Activated CD8-positive, alpha-beta T cell treated with anti-CD3 and anti-CD28 coated beads for 36 hours (primary cell): Measurements from ENCODE around the gene ANO8. TPM values are rescaled to one million over a fixed set of nuclear protein-coding genes. Genes with fewer than 3 reads are reported as not detected.
A peak's percentile ranks its signal among the peaks of the same experiment; 100 is the strongest.

Experiments used
- ATAC-seq: fragments of 200-7000 bp; cut with Tn5 transposase; one replicate; pipeline ENCODE4 v1.10.0; 2021; ENCODE audit warnings: mild to moderate bottlenecking, moderate library complexity
- CTCF ChIA-PET: fragments of 350-600 bp; sonication (Branson Sonifier 250); formaldehyde crosslinking; loops from one replicate; lab custom pipeline; 2021; ENCODE audit warnings: antibody characterized with exemption; lab: Charles Lee
- POLR2A ChIA-PET: fragments of 350-600 bp; sonication (Branson Sonifier 250); formaldehyde crosslinking; loops from one replicate; lab custom pipeline; 2021; ENCODE audit warnings: antibody characterized with exemption; lab: Charles Lee
- DNase-seq: peaks from one replicate; pipeline ENCODE4 v3.0.0-alpha.2; 2020
- H3K27ac Mint-ChIP-seq: one replicate; pipeline ENCODE4 v1.8.0; 2021; ENCODE audit warnings: mild to moderate bottlenecking, mixed read lengths
- H3K27me3 Mint-ChIP-seq: one replicate; pipeline ENCODE4 v1.8.0; 2021; ENCODE audit warnings: mixed read lengths
- H3K36me3 Mint-ChIP-seq: one replicate; pipeline ENCODE4 v1.8.0; 2021; ENCODE audit warnings: low read depth, mixed read lengths
- H3K4me1 Mint-ChIP-seq: one replicate; pipeline ENCODE4 v1.8.0; 2021; ENCODE audit warnings: low read depth, mixed read lengths
- H3K4me3 Mint-ChIP-seq: one replicate; pipeline ENCODE4 v1.8.0; 2021; ENCODE audit warnings: mild to moderate bottlenecking, moderate library complexity, mixed read lengths
- H3K9me3 Mint-ChIP-seq: one replicate; pipeline ENCODE4 v1.8.0; 2021; ENCODE audit warnings: mixed read lengths
- intact Hi-C: fragments of 100-400 bp; cut with micrococcal nuclease; formaldehyde crosslinking; loops from one replicate; pipeline ENCODE4 v1.10.0; 2022
- total RNA-seq, 2 experiments: library from RNA; stranded (reverse); gene quantifications; one replicate each; pipeline ENCODE4 v1.2.3, GENCODE V29; 2021
- TF ChIP-seq, protein P1 (sequence below): fragments of 200-600 bp; IDR thresholded peaks from one replicate; pipeline ENCODE4 v1.8.0; 2022; ENCODE audit warnings: antibody characterized with exemption, mild to moderate bottlenecking

The ANO8 gene
- total RNA-seq, 2 experiments from 2014 or later = 5.4 TPM

DNA sequence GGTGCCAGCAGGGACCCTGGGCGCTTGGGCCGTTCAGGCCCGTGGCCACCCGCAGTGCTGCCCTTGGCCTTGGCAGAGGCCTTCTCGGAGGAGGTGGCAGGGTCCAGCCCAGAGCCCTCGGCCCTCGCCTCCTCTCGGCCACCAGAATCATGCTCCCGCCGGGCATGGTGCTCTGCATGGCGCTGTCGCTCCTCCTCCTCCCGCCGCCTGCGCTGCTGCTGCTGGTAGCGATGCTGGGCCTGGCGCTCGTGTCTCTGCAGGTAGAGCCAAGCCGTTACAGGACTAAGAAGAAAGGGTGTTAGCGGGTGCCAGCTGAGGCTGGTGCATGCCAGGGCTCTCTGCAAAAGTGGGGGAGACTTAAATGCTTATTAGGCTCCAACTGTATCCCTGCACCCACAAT, 9.5 kb downstream of the ANO8 start:
- H3K27me3 Mint-ChIP-seq = no peaks in the 10 kb centered on the region
- POLR2A ChIA-PET = interaction anchor here (0.6 to 1.8 kb wide), 5 partner anchors 8 to 45 kb away, joined by 3 to 9 read pairs (median 3); partner anchors contain the start of genes ANO8 and DDA1
- CTCF ChIA-PET = no interaction called here

DNA sequence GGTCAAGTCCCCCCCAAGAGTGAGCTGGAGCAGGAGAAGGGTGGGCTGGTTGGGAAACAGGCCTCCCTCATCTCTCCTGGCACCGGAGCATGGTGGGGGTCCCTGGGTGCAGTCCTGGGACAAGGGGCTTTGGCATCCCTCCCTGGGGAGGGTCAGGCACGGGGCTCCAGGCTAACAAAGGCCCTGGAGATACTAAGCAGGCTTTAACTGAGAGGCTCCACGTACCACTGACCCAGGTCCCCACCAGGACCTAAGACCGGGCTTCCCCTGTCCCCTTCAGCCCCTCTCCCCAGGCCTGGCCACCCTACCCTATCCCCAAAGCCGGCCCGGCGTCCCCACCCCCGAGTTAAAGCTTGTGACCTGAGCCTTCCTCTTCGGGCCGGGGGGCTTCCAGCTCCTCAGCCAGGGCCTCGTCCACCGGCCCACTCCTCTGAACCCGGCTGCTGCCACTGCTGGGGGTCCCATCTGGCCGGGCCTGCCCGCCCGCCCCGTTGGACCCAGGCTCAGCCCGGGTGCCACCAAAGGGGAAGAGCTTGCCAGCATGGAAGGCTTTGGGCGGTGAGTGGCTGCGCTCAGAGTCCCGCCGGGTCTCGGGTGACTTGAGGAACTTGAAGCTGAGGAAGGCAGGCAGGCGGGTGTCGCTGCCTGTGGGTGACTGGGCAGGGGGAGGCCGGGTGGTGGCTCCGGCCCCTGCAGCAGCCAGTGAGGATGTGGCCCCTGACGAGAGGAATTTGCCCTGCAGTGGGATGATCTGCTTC, 10.1 kb downstream of the ANO8 start:
- DNase-seq = no peak
- H3K27ac Mint-ChIP-seq = no peak overlapping the region
- no peaks in the 10 kb centered on the region for H3K27me3 Mint-ChIP-seq

More for the DNA sequence above, 9.5 kb downstream of the ANO8 start:
- Mint-ChIP-seq H3K27ac (no peak overlapping the region), H3K4me1 (peaks cover 10% of the 10 kb centered on the region), H3K4me3 (no peak overlapping the region), H3K36me3 (peaks cover 6% of the 10 kb centered on the region), H3K9me3 (no peaks in the 10 kb centered on the region)
- no peak for ATAC-seq
- TF ChIP-seq, protein P1, sequence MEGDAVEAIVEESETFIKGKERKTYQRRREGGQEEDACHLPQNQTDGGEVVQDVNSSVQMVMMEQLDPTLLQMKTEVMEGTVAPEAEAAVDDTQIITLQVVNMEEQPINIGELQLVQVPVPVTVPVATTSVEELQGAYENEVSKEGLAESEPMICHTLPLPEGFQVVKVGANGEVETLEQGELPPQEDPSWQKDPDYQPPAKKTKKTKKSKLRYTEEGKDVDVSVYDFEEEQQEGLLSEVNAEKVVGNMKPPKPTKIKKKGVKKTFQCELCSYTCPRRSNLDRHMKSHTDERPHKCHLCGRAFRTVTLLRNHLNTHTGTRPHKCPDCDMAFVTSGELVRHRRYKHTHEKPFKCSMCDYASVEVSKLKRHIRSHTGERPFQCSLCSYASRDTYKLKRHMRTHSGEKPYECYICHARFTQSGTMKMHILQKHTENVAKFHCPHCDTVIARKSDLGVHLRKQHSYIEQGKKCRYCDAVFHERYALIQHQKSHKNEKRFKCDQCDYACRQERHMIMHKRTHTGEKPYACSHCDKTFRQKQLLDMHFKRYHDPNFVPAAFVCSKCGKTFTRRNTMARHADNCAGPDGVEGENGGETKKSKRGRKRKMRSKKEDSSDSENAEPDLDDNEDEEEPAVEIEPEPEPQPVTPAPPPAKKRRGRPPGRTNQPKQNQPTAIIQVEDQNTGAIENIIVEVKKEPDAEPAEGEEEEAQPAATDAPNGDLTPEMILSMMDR = no peak
- intact Hi-C loops = no loop called here
- no peak for DNase-seq

DNA sequence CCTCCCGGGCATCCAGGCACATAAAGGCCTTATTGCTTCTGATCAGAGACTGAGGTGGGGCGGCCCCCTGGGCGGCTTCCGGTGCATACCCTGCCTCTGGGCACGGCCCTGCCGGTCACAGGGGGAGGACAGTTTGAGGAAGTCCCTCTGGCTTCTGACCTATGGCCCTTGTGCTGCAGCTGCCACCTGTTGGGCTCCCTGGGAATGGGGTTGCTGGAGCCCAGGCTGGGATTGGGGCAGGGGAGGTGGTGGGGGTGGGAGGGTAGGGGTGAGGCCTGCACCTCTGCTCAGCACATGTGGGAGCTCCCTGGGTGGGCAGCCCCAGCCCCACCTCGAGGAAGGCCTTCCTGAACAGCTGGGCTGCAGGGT, 10.7 kb downstream of the ANO8 start:
- POLR2A ChIA-PET = interaction anchor here (1.2 to 1.8 kb wide), 3 partner anchors 10 to 44 kb away, joined by 3 to 9 read pairs (median 4); partner anchors contain the start of genes ANO8 and DDA1
- DNase-seq (peak; percentile 57), ATAC-seq (peak; percentile 35)
- intact Hi-C loops = no loop called here
- Mint-ChIP-seq H3K27ac (no peak overlapping the region), H3K36me3 (peaks cover 14% of the 10 kb centered on the region), H3K4me1 (peaks cover 5% of the 10 kb centered on the region), H3K27me3 (no peaks in the 10 kb centered on the region), H3K4me3 (no peak overlapping the region), H3K9me3 (no peaks in the 10 kb centered on the region)
- CTCF ChIA-PET = interaction anchor here (1.0 kb wide), 1 partner anchor 19 kb away, joined by 3 read pairs; no protein-coding TSS in a partner anchor
- TF ChIP-seq, protein P1 = peak; percentile 14

More for the DNA sequence above, 10.1 kb downstream of the ANO8 start:
- TF ChIP-seq, protein P1 = no peak
- ChIA-PET POLR2A (interaction anchor here (0.6 to 1.8 kb wide), 6 partner anchors 9 to 45 kb away, joined by 3 to 9 read pairs (median 4); partner anchors contain the start of genes ANO8 and DDA1), CTCF (interaction anchor here (1.0 kb wide), 1 partner anchor 19 kb away, joined by 3 read pairs; no protein-coding TSS in a partner anchor)
- no peak for ATAC-seq
- Mint-ChIP-seq H3K4me3 (no peak overlapping the region), H3K9me3 (no peaks in the 10 kb centered on the region), H3K36me3 (peaks cover 12% of the 10 kb centered on the region), H3K4me1 (peaks cover 5% of the 10 kb centered on the region)
- intact Hi-C loops = no loop called here

DNA sequence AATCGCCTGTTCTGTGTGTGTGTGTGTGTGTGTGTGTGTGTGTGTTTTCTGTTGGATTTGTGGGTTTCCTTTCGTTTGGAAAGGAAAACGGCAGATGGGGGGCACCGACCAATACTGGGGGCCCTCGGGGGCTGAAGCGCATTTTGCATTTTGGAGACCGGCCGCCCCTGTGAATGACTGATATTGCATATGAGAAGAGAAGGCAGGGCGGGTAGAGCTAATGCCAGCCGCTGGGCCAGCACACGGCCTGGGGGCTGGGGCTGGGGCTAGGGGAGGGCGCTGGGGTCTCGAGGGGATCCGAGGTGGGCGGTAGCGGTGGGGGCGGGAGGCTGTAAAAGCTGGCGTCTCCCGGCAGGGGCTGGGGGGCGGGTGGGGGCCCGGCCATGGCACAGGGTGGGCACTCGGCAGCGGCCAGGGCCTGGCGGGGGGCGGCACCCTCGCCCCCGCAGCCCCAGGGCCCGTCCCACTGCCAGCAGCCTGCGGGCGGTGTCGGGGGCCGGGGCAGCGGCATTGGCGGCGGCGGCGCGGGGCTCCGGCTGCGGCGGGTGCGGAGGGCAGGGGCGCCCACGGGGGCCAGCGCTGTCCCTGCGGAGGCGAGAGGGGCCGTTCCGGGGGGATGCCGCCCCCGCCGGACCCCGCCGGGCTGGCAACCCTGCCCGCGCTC, 11.2 kb downstream of the ANO8 start:
- Mint-ChIP-seq H3K36me3 (peaks cover 14% of the 10 kb centered on the region), H3K4me3 (peak overlapping the region; percentile 5), H3K4me1 (peaks cover 5% of the 10 kb centered on the region), H3K27ac (no peak overlapping the region), H3K27me3 (no peaks in the 10 kb centered on the region), H3K9me3 (no peaks in the 10 kb centered on the region)
- TF ChIP-seq, protein P1 = no peak
- POLR2A ChIA-PET = interaction anchor here (1.2 to 1.8 kb wide), 2 partner anchors 10 to 14 kb away, joined by 4 to 9 read pairs; partner anchors contain the start of genes ANO8 and DDA1
- ATAC-seq = no peak
- DNase-seq = no peak
- CTCF ChIA-PET = interaction anchor here (1.0 kb wide), 1 partner anchor 18 kb away, joined by 3 read pairs; no protein-coding TSS in a partner anchor
- intact Hi-C loops = no loop called here
